Activated CD4-positive, alpha-beta T cell treated with anti-CD3 and anti-CD28 coated beads for 24 hours (primary cell): ENCODE results near the gene NHSL2.
A peak's percentile ranks its signal among the peaks of the same experiment; 100 is the strongest.
"Not testable (repeated sequence)": the region's sequence is repeated elsewhere in the genome, so short reads cannot be mapped to it uniquely, and the experiment has no call there.

Source experiments
- DNase-seq, 2 donors: peaks; one replicate each; pipeline ENCODE4 v3.0.0-alpha.2; 2020; ENCODE audit warnings: low read depth in 2 of 2

The NHSL2 gene

GRCh38 chrX:71910643-71910985, at the start of gene NHSL2:
TSS of gene NHSL2 (plus strand) at chrX:71910845.
- peak in 1 of 2 donors; percentile 4 for DNase-seq

- no peak for DNase-seq
Observed at GRCh38 chrX:71867680-71868079, 43.0 kb upstream of the NHSL2 start.

GRCh38 chrX:71869566-71869965, 41.1 kb upstream of the NHSL2 start:
- DNase-seq = not testable (repeated sequence)

GRCh38 chrX:71870208-71871098, 40.2 kb upstream of the NHSL2 start:
- DNase-seq = no peak

GRCh38 chrX:71871367-71871766, 39.3 kb upstream of the NHSL2 start:
- DNase-seq = peak in 1 of 2 donors; percentile 11

- no peak for DNase-seq
Observed at GRCh38 chrX:71872542-71873458, 37.8 kb upstream of the NHSL2 start.

GRCh38 chrX:71873459-71873833, 37.2 kb upstream of the NHSL2 start:
- no peak for DNase-seq

- DNase-seq = not testable (repeated sequence)
Observed at GRCh38 chrX:71876841-71877240, 33.8 kb upstream of the NHSL2 start.

GRCh38 chrX:71885099-71885498, 25.5 kb upstream of the NHSL2 start:
- DNase-seq = no peak

GRCh38 chrX:71895607-71896006, 15.0 kb upstream of the NHSL2 start:
- DNase-seq = no peak

- DNase-seq = no peak
Observed at GRCh38 chrX:71906144-71906543, 4.5 kb upstream of the NHSL2 start.

- no peak for DNase-seq
Observed at GRCh38 chrX:71908387-71908786, 2.3 kb upstream of the NHSL2 start.

GRCh38 chrX:71909956-71910355, 689 bp upstream of the NHSL2 start:
- no peak for DNase-seq

GRCh38 chrX:71910986-71911730, 513 bp downstream of the NHSL2 start:
- no peak for DNase-seq

- no peak for DNase-seq
Observed at GRCh38 chrX:71911731-71912050, 1.0 kb downstream of the NHSL2 start.

- no peak for DNase-seq
Observed at GRCh38 chrX:71912156-71912555, 1.5 kb downstream of the NHSL2 start.

- DNase-seq = no peak
Observed at GRCh38 chrX:71913156-71913950, 2.7 kb downstream of the NHSL2 start.

- no peak for DNase-seq
Observed at GRCh38 chrX:71917621-71918343, 7.1 kb downstream of the NHSL2 start.

GRCh38 chrX:71919431-71919830, 8.8 kb downstream of the NHSL2 start:
- DNase-seq = no peak

- no peak for DNase-seq
Observed at GRCh38 chrX:71919886-71920285, 9.2 kb downstream of the NHSL2 start.

- DNase-seq = no peak
Observed at GRCh38 chrX:71922686-71923085, 12.0 kb downstream of the NHSL2 start.
